Embryonic facial prominence (tissue), 1 donor: ENCODE results near the gene PAN3.
"Not testable (repeated sequence)": the region's sequence is repeated elsewhere in the genome, so short reads cannot be mapped to it uniquely, and the experiment has no call there.

Experiments
- DNase-seq: peaks from one replicate; pipeline ENCODE4 v3.0.0-alpha.2; 2016; ENCODE audit errors: extremely low spot score

The PAN3 gene

GRCh38 chr13:28137596-28137995, 749 bp upstream of the PAN3 start:
- DNase-seq: peak; percentile 10

DNA sequence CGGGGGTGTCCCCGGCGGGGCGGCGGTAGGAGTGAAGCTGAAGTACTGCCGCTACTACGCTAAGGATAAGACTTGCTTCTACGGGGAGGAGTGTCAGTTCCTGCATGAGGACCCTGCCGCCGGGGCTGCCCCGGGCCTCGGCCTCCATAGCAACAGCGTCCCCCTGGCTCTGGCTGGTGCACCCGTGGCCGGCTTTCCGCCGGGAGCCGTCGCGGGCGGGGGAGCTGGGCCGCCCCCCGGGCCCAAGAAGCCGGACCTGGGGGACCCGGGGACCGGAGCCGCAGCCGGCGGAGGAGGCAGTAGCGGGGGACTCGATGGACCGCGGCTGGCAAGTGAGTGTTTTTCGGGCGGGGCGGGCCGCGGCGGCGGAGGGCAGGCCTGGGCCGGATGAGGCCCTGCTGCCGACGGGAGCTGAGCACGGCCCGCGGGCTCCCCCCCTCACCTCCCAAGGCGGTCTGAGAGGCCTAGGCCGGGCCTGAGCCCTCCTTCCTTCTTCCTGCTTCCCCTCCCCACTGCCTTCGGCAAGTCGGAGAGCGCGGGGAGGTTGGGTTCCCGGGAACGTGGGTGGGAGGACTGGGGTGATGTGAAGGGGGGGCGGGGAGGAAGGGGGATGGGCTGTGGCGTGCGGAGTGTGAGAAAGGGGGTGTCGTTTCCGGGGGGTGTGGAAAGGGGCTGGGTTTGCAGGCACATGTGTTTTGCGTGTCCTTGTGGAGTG, 568 bp downstream of the PAN3 start:
- DNase-seq: peak; percentile 87

DNA sequence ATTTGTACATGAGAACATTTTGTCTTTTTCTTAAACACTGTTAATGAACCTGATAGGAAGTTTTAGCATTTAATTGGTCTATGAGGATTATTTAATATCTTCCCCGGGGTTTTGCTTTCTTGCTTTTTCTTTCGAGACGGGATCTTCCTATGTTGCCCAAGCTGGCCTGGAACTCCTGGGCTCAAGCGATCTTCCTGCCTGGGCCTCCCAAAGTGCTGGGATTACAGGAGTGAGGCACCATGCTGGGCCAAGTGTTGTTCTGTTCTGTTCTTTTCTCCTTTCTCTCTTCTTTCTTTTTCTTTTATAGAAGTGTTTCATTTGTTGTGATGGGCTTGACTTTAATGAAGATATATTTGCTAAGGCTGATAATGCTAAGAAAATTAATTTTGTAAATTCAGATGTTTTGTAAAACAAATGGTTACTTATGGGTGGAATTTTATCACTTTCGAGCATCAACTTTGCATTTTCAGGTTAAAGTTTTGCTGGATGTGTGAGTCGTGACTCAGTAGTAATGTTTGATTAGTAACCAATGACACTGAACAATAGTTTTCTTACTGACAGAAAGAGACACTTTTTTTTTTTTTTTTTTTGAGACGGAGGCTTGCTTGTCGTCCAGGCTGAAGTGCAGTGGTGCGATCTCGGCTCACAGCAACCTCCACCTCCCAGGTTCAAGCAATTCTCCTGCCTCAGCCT, 2.2 kb downstream of the PAN3 start:
- no peak for DNase-seq

DNA sequence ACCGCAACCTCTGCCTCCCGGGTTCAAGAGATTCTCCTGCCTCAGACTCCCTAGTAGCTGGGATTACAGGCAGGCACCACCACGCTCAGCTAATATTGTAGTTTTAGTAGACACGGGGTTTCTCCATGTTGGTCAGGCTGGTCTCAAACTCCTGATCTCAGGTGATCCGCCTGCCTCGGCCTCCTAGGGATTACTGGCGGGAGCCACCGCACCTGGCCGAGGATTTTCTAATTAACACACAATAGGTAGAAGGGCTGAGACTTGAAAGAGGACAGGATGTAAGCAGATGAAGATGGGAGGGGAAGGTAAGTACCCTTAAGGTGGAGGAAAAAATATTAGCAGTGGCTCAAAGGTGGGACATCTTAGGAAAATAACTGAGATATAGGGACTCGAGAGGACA, 3.2 kb downstream of the PAN3 start:
- DNase-seq: not testable (repeated sequence)

DNA sequence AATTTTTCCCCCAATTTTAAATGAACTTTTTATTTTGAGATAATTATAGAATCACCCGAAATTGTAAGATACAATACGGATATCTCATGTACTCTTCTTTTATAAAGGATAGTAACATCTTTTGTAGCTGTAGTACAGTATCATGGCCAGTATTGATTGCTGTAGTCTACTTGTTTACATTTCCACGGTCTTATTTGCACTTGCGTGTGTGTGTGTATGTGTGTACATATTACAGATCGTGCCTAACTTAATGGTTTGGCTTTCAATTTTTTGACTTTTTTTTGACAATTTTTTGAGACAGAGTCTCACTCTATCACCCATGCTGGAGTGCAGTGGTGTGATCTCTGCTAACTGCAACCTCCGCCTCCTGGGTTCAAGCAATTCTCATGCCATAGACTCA, 6.7 kb downstream of the PAN3 start:
- no peak for DNase-seq

DNA sequence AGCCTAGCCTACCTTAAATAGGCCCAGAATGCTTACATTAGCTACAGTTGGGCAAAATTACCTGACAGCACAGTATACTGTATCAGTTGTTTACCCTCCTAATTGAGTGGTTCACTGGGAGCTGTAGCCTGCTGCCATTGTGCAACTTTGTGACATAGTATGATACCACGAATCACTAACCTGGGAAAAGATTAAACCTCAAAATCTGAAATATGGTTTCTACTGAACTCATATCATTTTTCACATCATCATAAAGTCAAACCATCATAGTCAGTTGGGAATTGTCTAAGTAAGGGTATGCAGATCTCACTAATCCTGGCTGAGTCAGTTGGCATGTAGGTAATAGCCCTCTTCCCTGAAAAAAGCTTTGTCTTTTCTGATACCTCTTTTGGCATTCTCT, 9.2 kb downstream of the PAN3 start:
- DNase-seq: no peak

- no peak for DNase-seq
Observed at GRCh38 chr13:28159057-28159456, 20.7 kb downstream of the PAN3 start.

GRCh38 chr13:28161370-28161769, 23.0 kb downstream of the PAN3 start:
- DNase-seq: no peak

GRCh38 chr13:28163587-28163986, 25.2 kb downstream of the PAN3 start:
- no peak for DNase-seq

DNA sequence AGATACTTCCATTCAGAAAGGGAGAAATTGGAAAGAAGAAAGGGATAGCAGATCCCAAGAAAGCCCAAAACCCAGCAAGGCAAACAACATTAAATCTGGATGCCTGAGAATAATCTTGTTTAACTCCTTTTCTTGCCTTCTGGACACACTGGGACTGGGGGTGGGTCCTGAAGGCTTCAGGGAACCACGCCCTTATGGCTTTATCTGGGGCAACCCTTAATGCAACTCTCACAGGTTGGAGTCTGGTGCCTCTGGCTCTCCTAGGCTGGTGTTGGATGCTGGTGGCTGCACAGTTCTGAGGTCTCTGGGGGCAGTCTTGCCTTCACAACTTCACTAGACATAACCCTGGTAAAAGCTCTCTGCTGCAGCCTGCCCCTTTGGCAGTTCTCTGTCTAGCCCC, 27.9 kb downstream of the PAN3 start:
- DNase-seq: no peak

- DNase-seq: no peak
Observed at GRCh38 chr13:28171266-28171665, 32.9 kb downstream of the PAN3 start.

DNA sequence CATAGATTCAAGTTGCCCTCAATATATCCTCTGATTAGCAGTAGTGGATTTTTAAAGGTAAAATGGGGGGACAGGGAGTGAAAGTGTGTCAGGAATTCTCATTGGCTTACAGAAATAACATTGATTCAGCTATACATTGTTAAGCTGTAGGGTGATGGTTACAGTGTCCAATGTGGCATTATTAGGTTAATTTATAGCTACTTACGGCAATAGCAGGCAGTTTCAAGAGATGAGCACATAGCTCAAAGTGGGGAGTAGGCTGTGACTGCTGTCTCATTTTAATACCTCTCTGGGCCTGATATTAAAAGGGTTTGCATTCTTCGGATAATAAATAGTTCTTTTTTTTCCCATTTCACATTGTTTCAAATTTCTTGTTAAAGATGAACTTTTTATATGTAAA, 34.6 kb downstream of the PAN3 start:
- DNase-seq: no peak

- DNase-seq: no peak
Observed at GRCh38 chr13:28173793-28174192, 35.4 kb downstream of the PAN3 start.

GRCh38 chr13:28177327-28177726, 39.0 kb downstream of the PAN3 start:
- no peak for DNase-seq

DNA sequence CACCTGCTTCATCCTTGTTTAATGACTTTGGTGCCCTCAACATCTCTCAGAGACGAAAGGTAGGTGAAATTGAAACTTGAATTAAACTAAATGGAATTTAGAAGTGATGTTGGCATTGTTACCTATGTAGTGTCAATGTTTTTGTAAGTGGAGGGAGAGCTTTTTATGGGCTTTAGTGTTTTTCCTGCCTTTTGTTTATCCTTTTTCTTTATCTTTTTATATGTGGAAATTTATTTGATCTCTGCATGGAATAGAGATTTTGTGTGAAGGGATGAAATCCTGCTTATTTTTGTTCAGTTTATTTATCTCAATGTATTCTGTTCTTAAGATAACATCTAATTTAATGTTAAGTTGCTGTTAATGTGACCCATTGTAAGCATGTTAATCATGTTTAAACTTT, 39.5 kb downstream of the PAN3 start:
- no peak for DNase-seq

DNA sequence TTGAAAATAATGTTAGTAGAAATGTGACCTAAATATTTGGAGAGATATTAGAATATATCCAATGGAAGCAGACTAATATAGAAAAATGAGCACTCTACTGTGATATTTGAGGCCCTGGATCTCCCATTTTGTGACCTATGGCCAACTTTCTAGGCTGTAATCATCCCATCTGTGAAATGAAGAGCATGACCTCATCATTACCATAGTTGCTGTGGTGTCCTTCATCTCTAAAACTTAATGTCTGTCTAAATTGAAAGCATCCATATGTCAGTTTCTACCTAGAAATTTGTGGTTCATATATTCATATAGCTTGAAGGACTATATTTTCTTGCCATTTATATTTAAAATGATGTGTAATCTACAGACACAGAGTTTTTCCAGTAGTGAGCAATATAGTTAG, 41.6 kb downstream of the PAN3 start:
- DNase-seq: no peak

DNA sequence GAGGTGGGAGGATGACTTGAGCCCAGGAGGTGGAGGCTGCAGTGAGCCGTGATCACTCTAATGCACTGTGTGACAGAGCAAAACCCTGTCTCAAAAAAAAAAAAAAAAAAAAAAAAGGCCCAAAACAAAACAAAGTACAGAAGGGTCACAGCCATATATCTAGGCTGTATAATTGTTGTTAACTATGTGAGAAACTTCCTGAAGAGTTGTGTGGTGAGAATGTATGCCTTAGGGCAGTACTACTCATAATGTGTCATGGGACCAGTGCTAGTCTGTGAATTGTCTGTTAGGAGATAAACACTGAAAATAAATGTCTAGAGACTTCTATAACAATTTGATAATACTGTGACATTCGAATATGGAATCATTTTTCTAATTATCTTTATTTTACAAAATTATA, 43.1 kb downstream of the PAN3 start:
- no peak for DNase-seq

GRCh38 chr13:28185256-28185655, 46.9 kb downstream of the PAN3 start:
- no peak for DNase-seq

- DNase-seq: no peak
Observed at GRCh38 chr13:28199089-28199488, 60.7 kb downstream of the PAN3 start.

GRCh38 chr13:28204043-28204442, 65.7 kb downstream of the PAN3 start:
- DNase-seq: no peak

GRCh38 chr13:28204690-28205443, 66.5 kb downstream of the PAN3 start:
- DNase-seq: no peak

GRCh38 chr13:28218679-28219078, 80.3 kb downstream of the PAN3 start:
- no peak for DNase-seq
